Activated CD8-positive, alpha-beta memory T cell treated with anti-CD3 and anti-CD28 coated beads, Interleukin-2, amount 50 U/mL, for 4 hours (primary cell): ENCODE results near the gene ST7L.
"Not testable (repeated sequence)": the region's sequence is repeated elsewhere in the genome, so short reads cannot be mapped to it uniquely, and the experiment has no call there.

Source experiments
- DNase-seq: peaks from one replicate; pipeline ENCODE4 v3.0.0-alpha.2; 2020

The ST7L gene

GRCh38 chr1:112618721-112619517 lies at the start of gene ST7L:
ST7L (minus strand) TSS chr1:112619141; CDS start chr1:112619113, 28 bp downstream.
- peak; percentile 57 for DNase-seq

GRCh38 chr1:112666946-112667345 lies 48.0 kb upstream of the ST7L start:
- DNase-seq: no peak

GRCh38 chr1:112665857-112666256 lies 46.9 kb upstream of the ST7L start:
- no peak for DNase-seq

GRCh38 chr1:112651205-112651604 lies 32.3 kb upstream of the ST7L start:
- DNase-seq: no peak

- no peak for DNase-seq
These were observed 27.3 kb upstream of the ST7L start for GRCh38 chr1:112646225-112646624.

DNA sequence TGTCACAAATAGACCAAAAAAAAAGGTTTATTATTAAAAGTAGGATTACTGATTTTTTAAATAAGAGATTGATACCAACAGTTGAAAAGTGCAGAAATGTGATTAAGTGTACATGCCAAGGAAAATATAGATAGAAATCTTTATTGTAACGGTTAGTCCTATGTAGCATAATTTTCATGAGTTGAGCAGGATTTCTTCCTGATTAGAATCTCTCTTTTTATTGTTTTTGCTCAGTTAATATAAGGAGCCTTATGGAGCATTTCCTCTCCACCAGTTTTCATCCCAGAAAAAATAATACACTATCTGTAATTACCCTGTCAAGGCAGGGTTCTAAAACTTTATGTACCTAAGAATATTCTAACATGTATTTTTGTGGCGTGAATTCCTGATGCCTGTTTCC lies 24.1 kb upstream of the ST7L start:
- no peak for DNase-seq

- not testable (repeated sequence) for DNase-seq
These were observed 21.5 kb upstream of the ST7L start for GRCh38 chr1:112640437-112640836.

- DNase-seq: no peak
These were observed 19.1 kb upstream of the ST7L start for GRCh38 chr1:112638110-112638428.

GRCh38 chr1:112637254-112638109 lies 18.5 kb upstream of the ST7L start:
- DNase-seq: no peak

DNA sequence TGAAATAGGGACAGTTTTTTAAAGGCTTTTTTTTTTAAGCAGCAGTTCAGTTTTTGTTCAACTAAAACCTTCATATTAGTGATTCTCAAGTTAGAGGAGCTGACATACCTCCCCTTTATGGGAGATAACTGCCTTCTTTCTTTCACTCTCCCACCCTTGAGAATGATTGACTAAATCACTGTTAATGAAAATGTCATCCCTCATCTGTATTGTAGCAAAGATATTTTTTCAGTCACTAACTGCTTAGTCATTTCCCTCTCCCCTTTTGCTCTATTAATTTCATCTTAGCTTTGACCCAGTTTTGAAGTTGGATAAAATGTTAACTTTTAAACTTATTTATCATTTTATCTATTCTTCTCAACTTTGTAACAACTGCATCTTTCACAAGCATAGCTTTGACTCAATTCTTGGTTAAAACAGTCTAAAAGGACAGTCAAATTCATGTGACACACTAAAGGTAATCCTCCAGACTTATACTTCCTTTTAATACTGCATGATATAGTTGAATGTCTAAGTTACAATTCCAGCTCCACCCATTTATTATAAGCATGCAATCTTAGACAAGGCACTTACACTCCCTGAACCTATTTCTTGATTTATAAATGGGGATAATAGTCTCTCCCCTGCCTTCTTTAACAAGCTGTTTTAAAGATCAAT lies 17.8 kb upstream of the ST7L start:
- no peak for DNase-seq

- no peak for DNase-seq
These were observed 17.1 kb upstream of the ST7L start for GRCh38 chr1:112636056-112636455.

DNA sequence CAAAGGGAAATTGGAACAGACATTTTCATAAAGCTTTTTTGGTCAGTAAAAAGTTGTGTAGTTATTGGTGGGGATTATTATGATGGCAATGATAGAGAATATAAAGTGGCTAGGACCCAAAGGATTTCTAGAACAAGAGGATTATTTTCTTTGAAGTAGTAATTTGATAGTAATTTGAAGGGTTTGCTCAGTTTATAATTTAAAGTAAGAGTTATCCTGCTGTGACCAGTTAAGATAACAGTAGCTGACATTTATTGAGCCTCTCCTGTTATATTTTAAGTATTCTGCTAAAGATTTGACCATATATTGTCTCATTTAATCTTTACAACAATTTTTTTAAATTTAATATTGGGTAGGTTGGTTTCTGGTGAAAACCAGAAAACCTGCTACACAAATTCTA lies 15.4 kb upstream of the ST7L start:
- no peak for DNase-seq

- DNase-seq: no peak
These were observed 14.7 kb upstream of the ST7L start for GRCh38 chr1:112633628-112634027.

- no peak for DNase-seq
These were observed 10.3 kb upstream of the ST7L start for GRCh38 chr1:112629256-112629655.

GRCh38 chr1:112628516-112628915 lies 9.6 kb upstream of the ST7L start:
- no peak for DNase-seq

- DNase-seq: no peak
These were observed 7.9 kb upstream of the ST7L start for GRCh38 chr1:112626887-112627286.

DNA sequence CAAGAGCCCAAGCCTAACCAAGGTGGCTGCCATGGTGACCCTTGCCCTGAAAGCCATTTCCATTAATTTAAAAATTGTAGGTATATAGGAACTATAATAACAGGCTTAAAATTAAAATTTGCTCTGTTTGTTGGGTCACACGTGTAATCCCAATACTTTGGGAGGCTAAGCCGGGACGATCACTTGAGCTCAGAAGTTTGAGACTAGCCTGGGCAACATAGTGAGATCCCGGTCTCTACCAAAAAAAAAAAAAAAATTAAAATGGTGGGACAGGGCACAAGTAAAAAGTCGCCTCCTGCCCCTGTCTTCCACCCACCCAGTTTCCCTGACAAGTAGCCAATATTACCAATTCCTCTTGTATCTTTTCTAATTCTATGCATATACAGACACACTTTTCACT lies 7.3 kb upstream of the ST7L start:
- DNase-seq: no peak

DNA sequence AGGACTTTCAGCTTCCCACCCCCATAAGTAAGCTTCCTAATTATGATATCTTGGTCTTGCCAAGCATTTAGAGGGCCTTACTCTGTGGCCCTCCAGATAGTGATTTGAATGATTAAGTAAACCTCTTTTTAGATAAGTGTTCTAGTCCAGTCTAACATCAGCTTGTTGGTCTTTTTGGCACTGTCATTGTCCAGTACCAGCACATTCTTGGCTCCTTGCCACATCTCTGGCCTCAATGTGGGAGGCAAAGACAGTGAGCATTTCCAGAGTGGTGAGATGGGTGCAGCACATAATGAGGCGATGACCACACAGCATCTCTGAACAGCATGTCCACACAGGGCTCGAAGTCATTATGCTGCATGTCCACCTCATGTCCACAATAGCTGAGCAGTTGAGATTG lies 6.8 kb upstream of the ST7L start:
- no peak for DNase-seq

- not testable (repeated sequence) for DNase-seq
These were observed 5.6 kb upstream of the ST7L start for GRCh38 chr1:112624493-112624892.

DNA sequence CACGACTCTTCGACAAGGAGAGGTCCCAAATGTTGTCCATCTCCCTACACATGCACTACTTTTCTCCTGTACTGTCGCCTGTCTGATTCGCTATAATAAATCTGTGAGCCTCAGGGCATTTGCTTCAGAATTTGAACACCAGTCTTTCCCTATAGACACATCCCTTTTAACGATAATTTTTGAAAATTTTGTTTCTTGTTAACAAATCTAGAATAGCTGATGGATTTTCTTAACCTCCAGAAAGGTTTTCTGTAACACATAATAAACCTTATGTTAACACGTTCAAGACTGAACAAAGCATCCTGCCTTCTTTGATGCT lies 1.4 kb upstream of the ST7L start:
- DNase-seq: no peak

- peak; percentile 86 for DNase-seq
These were observed 806 bp upstream of the ST7L start, which contains the start of gene CAPZA1 for GRCh38 chr1:112619518-112620376. CAPZA1 (plus strand) TSS chr1:112619832; CDS start chr1:112619845, 13 bp downstream.

- no peak for DNase-seq
These were observed 724 bp downstream of the ST7L start for GRCh38 chr1:112618114-112618720.
